ENCODE results near the gene RCBTB1. TPM values are rescaled to one million over a fixed set of nuclear protein-coding genes. Genes with fewer than 3 reads are reported as not detected.
A peak's percentile ranks its signal among the peaks of the same experiment; 100 is the strongest.

Gene RCBTB1
- 10 to 100 TPM; 22.6 to 22.7 TPM for total RNA-seq

GRCh38 chr13:49585220-49586157 is at the start of gene RCBTB1:
Gene RCBTB1, minus strand, starts transcription at chr13:49585558. Its CDS starts 18,279 bp downstream, at chr13:49567279.
- H3K27ac ChIP-seq = peak within 1 kb of the TSS; percentile 81 to 93

DNA sequence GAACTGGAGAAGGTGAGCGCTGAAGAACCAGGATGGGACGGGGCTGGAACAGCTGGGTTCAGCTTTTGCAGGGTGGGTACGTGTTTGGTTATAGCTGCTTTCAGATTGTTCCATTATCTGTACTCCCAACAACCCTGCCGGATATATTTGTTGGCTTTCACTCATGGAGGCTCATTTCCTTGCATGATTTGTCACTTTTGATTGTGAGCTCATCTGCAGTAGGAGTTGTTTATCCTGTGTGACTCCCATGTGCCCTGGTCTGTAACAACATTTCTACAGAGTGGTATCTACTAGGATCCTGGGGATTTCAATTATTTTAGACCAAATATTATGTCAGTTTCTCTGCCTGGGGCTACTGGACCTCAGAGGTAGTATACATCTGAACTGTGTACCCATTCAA is 48.4 kb upstream of the RCBTB1 start:
- TF ChIP-seq CTCF (IDR thresholded peaks at IDR 0.05) = no peak
- Histone ChIP-seq H3K36me3 (no peaks in the 10 kb centered on the region), H3K27me3 (replicated peaks; ENCODE audit: insufficient read depth) (no peaks in the 10 kb centered on the region), H3K27ac (no peak overlapping the region), H3K4me3 (no peak overlapping the region), H3K9me3 (no peaks in the 10 kb centered on the region), H3K4me1 (ENCODE audit: control insufficient read depth in 1 of 2, low read depth in 2 of 2) (no peaks in the 10 kb centered on the region)
- ATAC-seq (ENCODE audit: insufficient number of reproducible peaks, low FRiP score, low read depth) (no peak), DNase-seq (ENCODE audit: low spot score) (no peak)

More at GRCh38 chr13:49585220-49586157, at the start of gene RCBTB1:
- Histone ChIP-seq H3K9me3 (no peaks in the 10 kb centered on the region), H3K4me1 (ENCODE audit: control insufficient read depth in 1 of 2, low read depth in 2 of 2) (peaks cover 7 to 15% of the 10 kb centered on the region in 2 donors), H3K36me3 (no peaks in the 10 kb centered on the region), H3K27me3 (replicated peaks; ENCODE audit: insufficient read depth) (no peaks in the 10 kb centered on the region), H3K4me3 (peak within 1 kb of the TSS; percentile 89)
- DNase-seq (ENCODE audit: low spot score) (peak; percentile 8), ATAC-seq (ENCODE audit: insufficient number of reproducible peaks, low FRiP score, low read depth) (peak; percentile 75)
- no peak for TF ChIP-seq CTCF (IDR thresholded peaks at IDR 0.05)

DNA sequence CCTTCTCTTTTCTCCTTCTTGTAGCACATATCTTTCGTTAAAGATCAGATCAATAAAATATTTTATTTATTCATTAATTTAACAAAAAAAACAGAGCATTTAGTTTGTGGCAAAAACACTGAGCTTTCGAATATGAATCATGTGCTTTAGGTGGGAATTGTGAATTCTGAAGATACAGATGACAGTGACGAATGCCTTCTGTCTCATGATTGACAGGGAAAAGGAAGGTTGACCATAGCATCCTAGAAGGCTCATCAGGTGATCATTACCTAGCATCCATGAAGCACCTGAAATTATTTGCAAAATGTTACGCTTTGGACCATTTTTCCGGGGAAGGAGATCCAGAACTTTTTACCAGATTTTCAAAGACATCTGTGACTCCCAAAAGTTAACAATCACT is 46.8 kb upstream of the RCBTB1 start:
- Histone ChIP-seq H3K27ac (no peak overlapping the region), H3K4me1 (ENCODE audit: control insufficient read depth in 1 of 2, low read depth in 2 of 2) (no peaks in the 10 kb centered on the region), H3K36me3 (no peaks in the 10 kb centered on the region), H3K4me3 (no peak overlapping the region), H3K9me3 (no peaks in the 10 kb centered on the region), H3K27me3 (replicated peaks; ENCODE audit: insufficient read depth) (no peaks in the 10 kb centered on the region)
- ATAC-seq (ENCODE audit: insufficient number of reproducible peaks, low FRiP score, low read depth) (no peak), DNase-seq (ENCODE audit: low spot score) (no peak)
- no peak for TF ChIP-seq CTCF (IDR thresholded peaks at IDR 0.05)

DNA sequence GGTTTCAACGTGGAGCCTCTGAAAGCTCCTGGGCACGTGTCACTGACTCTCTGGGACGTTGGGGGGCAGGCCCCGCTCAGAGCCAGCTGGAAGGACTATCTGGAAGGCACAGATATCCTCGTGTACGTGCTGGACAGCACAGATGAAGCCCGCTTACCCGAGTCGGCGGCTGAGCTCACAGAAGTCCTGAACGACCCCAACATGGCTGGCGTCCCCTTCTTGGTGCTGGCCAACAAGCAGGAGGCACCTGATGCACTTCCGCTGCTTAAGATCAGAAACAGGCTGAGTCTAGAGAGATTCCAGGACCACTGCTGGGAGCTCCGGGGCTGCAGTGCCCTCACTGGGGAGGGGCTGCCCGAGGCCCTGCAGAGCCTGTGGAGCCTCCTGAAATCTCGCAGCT is 45.2 kb upstream of the RCBTB1 start:
- Histone ChIP-seq H3K36me3 (no peaks in the 10 kb centered on the region), H3K4me3 (no peak overlapping the region), H3K27me3 (replicated peaks; ENCODE audit: insufficient read depth) (no peaks in the 10 kb centered on the region), H3K4me1 (ENCODE audit: control insufficient read depth in 1 of 2, low read depth in 2 of 2) (no peaks in the 10 kb centered on the region), H3K27ac (no peak overlapping the region), H3K9me3 (no peaks in the 10 kb centered on the region)
- no peak for TF ChIP-seq CTCF (IDR thresholded peaks at IDR 0.05)
- DNase-seq (ENCODE audit: low spot score) (no peak), ATAC-seq (ENCODE audit: insufficient number of reproducible peaks, low FRiP score, low read depth) (no peak)

- ATAC-seq (ENCODE audit: insufficient number of reproducible peaks, low FRiP score, low read depth) = no peak
- Histone ChIP-seq H3K4me3 (no peak overlapping the region), H3K27ac (no peak overlapping the region), H3K4me1 (ENCODE audit: control insufficient read depth in 1 of 2, low read depth in 2 of 2) (no peaks in the 10 kb centered on the region), H3K27me3 (replicated peaks; ENCODE audit: insufficient read depth) (no peaks in the 10 kb centered on the region), H3K9me3 (no peaks in the 10 kb centered on the region), H3K36me3 (no peaks in the 10 kb centered on the region)
- DNase-seq (ENCODE audit: low spot score) = no peak
- TF ChIP-seq CTCF (IDR thresholded peaks at IDR 0.05) = no peak
These were observed 44.6 kb upstream of the RCBTB1 start for GRCh38 chr13:49629947-49630346.

Measured in thoracic aorta (tissue), 2 donors.